HEK293T (cell line): ENCODE data around the gene ZCWPW2.

Experiments used
- BHLHE40 ChIP-seq: fragments of 450-650 bp; IDR thresholded peaks from 2 replicates; pipeline ENCODE4 v1.6.1; 2016; ENCODE audit warnings: mild to moderate bottlenecking, moderate library complexity, borderline replicate concordance
- CTBP1 ChIP-seq: fragments of 450-650 bp; IDR thresholded peaks from 2 replicates; pipeline ENCODE4 v1.6.1; 2016; ENCODE audit warnings: borderline replicate concordance
- ELF4 ChIP-seq: fragments of 450-650 bp; IDR thresholded peaks from 2 replicates; pipeline ENCODE4 v1.6.1; 2017; ENCODE audit warnings: antibody characterized with exemption
- FOXM1 ChIP-seq: fragments of 450-650 bp; IDR thresholded peaks from 2 replicates; pipeline ENCODE4 v1.6.1; 2017; ENCODE audit warnings: mild to moderate bottlenecking, borderline replicate concordance
- NFRKB ChIP-seq: fragments of 450-650 bp; IDR thresholded peaks from 2 replicates; pipeline ENCODE4 v1.6.1; 2016; ENCODE audit warnings: mild to moderate bottlenecking, moderate library complexity
- PKNOX1 ChIP-seq: fragments of 450-650 bp; IDR thresholded peaks from 2 replicates; pipeline ENCODE4 v1.6.1; 2016
- SP1 ChIP-seq: fragments of 450-650 bp; IDR thresholded peaks from 2 replicates; pipeline ENCODE4 v1.6.1; 2017
- TARDBP ChIP-seq: fragments of 450-650 bp; IDR thresholded peaks from 2 replicates; pipeline ENCODE4 v1.6.1; 2016
- ZNF384 ChIP-seq: fragments of 450-650 bp; IDR thresholded peaks from 2 replicates; pipeline ENCODE4 v1.6.1; 2016

GRCh38 chr3:28328188-28329151, 20.1 kb upstream of the ZCWPW2 start:
- TF ChIP-seq SP1 (no peak), PKNOX1 (no peak), NFRKB (no peak), BHLHE40 (no peak), ZNF384 (no peak), ELF4 (no peak), TARDBP (no peak), FOXM1 (no peak), CTBP1 (no peak)
